ENCODE measurements around the gene EIF3M.
"Not testable (repeated sequence)": the region's sequence is repeated elsewhere in the genome, so short reads cannot be mapped to it uniquely, and the experiment has no call there.

The EIF3M gene

DNA sequence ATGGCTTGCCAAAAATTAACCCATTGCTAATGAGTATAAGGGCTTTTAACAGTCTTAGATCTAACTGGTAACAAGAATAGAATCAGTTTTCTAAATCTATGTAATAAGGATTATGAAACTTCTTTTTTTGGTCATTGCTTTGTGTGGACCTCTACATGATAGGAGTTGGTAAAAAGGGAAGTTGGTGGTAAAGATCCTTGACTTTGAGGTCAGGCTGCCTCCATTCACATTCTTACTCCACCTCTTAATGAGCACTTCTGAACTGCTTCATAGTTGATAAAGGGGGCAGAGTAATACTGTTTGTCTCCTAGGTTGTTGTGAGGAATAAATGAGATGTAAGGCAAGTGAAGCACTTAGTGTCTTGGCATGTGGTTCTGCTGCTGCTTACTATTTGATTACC lies 10.6 kb downstream of the EIF3M start:
- DNase-seq (ENCODE audit: extremely low read depth in 1 of 2, low read depth in 1 of 2), result no peak

DNA sequence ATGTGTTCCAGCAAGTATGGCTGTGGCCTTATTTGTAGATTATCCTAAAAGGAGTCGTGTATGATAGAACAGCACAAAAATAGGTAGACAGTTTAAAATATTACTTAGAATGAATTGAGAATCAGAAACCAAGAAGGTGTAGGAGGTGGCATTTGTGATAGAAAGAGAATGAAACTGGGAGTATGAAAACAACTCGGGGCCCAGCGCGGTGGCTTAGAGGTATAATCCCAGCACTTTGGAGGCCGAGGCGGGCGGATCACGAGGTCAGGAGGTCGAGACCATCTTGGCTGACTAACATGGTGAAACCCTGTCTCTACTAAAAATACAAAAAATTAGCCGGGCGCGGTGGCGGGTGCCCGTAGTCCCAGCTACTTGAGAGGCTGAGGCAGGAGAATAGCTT lies 12.5 kb downstream of the EIF3M start:
- not testable (repeated sequence) for DNase-seq (ENCODE audit: extremely low read depth in 1 of 2, low read depth in 1 of 2)

DNA sequence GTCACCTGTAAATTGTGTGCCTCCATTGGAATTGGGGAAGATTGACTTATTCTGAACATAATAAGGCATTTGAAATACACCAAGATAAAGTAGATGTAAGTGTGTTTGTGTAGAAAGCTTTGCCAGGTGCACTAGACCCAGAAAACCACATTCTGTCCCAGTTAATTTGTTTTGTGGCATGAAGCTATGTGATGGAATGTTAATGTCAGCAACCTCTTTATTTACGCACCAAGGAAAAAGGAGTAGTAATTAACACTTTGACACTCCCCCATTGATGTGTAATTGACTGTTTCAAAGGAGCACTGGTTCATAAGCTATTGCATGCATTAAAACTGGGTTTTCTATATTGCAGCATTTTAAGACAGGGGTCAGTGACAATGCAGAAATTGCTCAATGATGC lies 14.3 kb downstream of the EIF3M start:
- DNase-seq (ENCODE audit: extremely low read depth in 1 of 2, low read depth in 1 of 2), result no peak

DNA sequence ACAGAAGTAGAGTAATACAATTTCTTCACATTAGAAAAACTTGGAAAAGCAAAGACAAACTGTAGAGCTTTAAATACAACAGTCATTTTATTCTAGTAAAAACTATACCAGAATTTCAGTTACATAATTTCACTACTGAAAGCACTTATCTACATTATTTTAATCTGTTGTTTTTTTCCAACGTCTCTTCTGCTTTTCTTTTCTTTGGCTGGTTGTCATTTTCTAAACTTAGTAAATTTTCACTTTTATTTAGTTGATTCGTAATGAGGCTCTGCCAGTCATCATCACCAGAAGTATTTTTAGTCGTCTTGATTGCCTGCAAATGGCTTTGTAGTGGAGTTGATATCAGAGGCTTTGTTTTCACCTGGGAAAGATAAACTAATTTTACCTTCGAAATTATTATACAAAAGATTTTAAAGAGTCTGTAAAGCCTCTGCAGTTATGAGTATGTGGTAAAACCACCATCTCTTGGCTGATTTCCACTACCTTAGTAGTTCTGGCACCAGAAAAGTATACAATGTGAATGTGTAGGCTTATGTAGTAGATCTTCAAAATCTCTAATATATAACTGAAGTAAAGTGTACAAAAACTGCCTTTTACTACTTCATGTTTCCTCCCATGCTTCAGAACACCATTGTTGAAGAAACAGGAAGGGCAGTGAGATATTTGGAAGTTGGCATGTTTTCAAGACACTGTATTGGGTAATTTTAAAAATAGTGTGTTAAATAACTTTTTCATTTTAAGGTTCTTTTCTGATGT lies 19.2 kb downstream of the EIF3M start:
- no peak for DNase-seq (ENCODE audit: extremely low read depth in 1 of 2, low read depth in 1 of 2)

DNA sequence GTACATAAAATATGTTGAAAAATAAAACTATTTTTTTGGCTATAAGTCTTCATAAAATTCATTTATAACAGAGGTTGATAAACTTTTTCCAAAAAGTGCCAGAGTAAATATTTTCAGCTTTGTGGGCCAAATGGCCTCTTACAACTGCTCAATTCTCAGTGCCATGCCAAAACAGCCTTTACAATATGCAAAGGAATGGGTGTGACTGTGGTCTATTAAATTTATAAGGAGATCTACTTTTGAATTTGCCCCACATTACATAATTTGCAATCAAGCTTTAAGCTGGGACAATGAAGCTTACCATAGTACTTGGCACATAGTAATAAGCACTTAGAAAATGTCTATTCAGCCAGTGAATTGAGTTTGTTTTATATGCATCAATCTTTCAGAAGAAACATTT lies 22.6 kb downstream of the EIF3M start:
- no peak for DNase-seq (ENCODE audit: extremely low read depth in 1 of 2, low read depth in 1 of 2)

DNA sequence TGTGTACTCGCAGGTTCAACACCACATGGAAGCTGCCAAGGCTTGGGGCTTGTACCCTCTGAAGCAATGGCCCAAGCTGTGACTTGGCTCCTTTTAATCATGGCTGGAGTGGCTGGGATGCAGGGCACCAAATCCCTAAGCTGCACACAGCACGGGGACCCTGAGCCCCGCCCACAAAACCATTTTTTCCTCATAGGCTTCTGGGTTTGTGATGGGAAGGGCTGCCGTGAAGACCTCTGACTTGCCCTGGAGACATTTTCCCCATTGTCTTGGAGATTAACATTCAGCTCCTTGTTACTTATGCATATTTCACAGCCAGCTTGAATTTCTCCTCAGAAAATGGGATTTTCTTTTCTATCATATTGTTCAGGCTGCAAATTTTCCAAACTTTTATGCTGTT lies 25.2 kb downstream of the EIF3M start:
- DNase-seq (ENCODE audit: extremely low read depth in 1 of 2, low read depth in 1 of 2), result not testable (repeated sequence)

DNA sequence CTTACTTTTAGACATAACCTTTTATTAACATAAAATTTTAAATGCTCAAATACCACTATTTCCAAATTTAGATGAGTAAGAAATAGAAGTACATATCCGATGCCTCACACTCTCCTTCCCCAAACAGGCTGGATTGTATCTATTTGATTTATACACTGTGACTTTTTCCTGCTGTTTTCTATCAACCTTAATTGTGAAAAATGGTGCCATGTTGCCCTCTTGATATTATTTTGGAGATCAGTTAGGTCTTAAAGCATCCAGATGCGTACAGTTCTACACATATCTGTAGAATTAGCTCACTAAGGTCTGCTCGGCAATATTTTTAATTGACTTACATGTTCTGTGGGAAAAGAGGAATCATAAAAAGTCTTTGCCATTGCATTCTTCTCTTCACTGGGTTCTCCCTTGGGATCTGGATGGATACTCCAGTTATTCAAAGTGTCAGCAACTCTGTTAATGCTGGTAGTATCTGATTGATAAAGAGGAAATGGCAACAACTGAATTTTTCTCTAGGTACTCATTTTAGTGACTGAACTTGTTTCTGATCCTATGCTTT lies 27.2 kb downstream of the EIF3M start:
- no peak for DNase-seq (ENCODE audit: extremely low read depth in 1 of 2, low read depth in 1 of 2)

DNA sequence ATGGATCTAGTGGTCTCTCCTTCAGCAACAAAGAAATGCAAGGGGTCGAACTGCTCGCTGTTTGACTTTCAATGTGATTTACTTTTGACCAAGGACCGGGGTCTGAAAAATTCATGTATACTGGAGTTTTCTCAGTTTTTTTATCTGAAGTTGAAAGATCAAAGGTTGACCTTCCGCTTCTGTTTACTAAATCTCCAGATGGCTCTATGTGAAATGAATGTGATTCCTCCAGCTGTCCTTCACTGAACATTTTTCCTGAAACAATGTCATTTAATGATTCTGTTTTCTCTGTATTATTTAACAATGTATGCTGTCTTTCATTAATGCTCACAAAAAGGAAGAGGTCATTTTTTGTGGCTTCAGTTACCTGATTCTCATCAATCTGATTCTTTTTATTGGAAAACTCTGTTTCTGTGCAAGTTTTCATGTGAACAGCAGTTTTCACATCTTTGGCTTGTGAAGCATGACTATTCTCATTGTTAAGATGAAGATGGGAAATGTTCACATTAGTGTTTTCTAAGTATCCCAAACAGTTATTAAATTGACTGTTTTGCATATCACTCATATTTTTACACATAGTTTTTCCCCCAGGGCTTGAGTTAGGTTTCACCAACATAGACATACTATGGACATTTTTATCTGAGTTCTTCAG lies 30.0 kb downstream of the EIF3M start:
- no peak for DNase-seq (ENCODE audit: extremely low read depth in 1 of 2, low read depth in 1 of 2)

DNA sequence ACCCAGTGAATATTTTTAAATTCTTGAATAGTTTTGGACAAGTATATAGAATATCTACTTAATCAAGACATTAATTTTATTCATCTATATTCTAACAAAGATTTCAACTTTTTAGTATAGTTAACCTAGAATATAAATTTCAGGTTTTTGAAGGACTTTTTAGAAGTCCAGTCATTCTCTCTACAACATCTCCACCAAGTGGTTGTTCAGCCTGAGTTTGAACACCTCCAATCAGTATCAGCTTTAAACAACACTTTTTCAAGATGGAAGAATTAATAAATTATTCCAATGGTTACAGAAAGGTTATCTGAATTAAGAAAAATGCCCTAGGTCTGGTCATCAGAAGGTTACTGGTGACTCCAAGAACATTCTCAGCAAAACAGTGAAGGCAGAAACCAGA lies 31.8 kb downstream of the EIF3M start:
- DNase-seq (ENCODE audit: extremely low read depth in 1 of 2, low read depth in 1 of 2), result no peak

DNA sequence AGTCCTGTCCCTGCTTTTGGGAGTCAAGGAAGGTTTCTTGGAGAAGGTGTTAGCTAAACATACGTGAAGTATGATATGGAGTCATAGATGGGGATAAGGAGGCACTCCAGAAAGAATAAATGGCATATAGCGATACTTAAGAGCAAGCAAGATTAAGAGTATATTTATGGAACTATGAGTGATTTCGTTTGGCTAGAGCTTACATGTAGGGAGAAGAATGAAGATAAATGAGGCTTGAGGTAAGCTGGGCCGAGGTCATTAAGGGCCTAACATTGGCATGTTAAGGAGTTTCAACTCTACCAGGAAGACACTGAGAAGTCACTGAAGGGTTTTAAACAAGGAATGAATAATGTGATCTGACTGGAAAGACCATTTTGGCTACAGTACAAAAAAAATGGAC lies 33.3 kb downstream of the EIF3M start:
- no peak for DNase-seq (ENCODE audit: extremely low read depth in 1 of 2, low read depth in 1 of 2)

DNA sequence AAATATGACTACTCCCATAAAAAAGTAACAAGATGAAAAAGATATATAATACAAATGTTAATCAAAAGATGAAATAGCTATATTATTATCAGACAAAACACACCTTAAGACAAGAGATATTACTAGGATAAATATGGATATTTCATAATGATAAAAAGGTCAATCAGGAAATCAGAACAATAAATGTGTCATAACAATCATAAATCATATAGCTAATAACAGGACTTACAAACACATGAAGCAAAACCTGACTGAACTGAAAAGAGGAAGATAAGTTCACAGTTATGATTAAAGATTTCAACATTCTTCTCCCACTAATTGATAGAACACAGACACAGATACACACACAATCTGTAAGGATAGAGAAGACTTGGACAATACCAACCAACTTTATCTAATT lies 47.2 kb downstream of the EIF3M start:
- DNase-seq (ENCODE audit: extremely low read depth in 1 of 2, low read depth in 1 of 2), result no peak

DNA sequence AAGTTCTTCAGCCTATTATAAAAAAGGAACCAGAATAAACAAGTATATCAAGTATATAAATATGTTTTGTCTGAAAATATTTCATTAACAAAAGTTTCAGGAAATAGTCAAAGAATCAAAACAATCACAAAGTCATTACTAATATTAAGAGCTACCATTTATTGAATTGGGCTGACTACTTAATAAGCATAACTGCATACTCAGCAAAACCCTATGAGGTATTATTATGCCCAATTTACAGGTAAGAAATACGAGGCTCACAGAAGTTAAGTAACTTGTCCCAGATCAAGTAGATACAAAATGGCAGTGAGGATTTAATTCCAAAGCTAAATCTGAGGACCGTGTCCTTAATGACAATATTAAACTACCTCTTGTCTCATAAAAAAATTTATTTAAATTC lies 52.2 kb downstream of the EIF3M start:
- no peak for DNase-seq (ENCODE audit: extremely low read depth in 1 of 2, low read depth in 1 of 2)

DNA sequence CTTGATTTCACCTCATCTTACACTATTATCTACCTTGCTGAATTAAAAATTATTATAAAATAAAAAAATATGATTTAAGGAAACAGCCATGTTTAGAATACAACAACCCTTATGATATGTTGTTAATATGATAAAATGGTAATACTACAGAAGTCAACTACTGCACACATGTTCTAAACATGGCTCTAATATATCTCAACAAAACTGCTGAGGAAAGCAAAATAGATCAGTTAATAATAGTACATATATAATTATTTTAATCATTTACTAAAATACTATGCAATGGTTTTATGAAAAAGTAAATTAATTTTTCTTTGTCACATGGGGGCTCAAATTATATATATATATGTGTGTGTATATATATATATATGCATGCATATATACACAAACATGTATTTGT lies 57.7 kb downstream of the EIF3M start:
- DNase-seq (ENCODE audit: extremely low read depth in 1 of 2, low read depth in 1 of 2), result no peak

DNA sequence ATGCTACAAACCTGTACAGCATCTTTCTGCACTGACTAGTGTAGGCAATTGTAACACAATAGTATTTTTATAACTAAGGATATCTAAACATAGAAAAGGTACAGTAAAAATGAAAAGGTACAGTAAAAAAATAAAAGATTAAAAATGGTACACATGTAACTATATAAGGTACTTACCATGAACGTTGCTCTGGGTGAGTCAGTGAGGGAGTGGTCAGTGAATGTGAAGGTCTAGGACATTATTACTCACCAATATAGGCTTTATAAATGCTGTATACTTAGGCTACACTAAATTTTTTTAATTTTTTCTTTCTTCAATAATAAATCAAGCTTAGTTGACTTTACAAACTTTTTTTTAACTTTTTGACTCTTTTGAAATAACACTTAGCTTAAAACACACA lies 59.9 kb downstream of the EIF3M start:
- no peak for DNase-seq (ENCODE audit: extremely low read depth in 1 of 2, low read depth in 1 of 2)
